ENCODE data around the gene ARPC5L. TPM values are rescaled to one million over a fixed set of nuclear protein-coding genes. Genes with fewer than 3 reads are reported as not detected.

The ARPC5L gene
- total and polyA plus RNA-seq, 2 of the 13 experiments (the other 11 are each of a cell fraction or from before 2014, with no cell fraction given) = 29.9 to 33.8 TPM

GRCh38 chr9:124868511-124869465 lies 6.9 kb downstream of the ARPC5L start (continued):
- TF ChIP-seq MAX (IDR thresholded peaks at IDR 0.05) (peak; percentile 68), PPARG (CRISPR knock-in tag; conservative IDR thresholded peaks at IDR 0.05) (no peak; the same call in 1 of the 2 replicates), FOXM1 (CRISPR knock-in tag; IDR thresholded peaks at IDR 0.05) (peak; percentile 30; the same call in 1 of the 2 replicates), ZNF644 (CRISPR knock-in tag; IDR thresholded peaks at IDR 0.05; ENCODE audit: low read depth) (no peak), ZNF713 (CRISPR knock-in tag; IDR thresholded peaks at IDR 0.05) (no peak), HNF4G (IDR thresholded peaks at IDR 0.05; ENCODE audit: borderline replicate concordance, low read depth, low read length) (no peak), HNF4G (CRISPR knock-in tag; IDR thresholded peaks at IDR 0.05; ENCODE audit: borderline replicate concordance, low read depth) (no peak; the same call in 1 of the 2 replicates), ZNF616 (CRISPR knock-in tag; IDR thresholded peaks at IDR 0.05; ENCODE audit: low read depth) (0 out of 2 replicates have a peak, but pooled peaks have one; percentile 49), NFRKB (IDR thresholded peaks at IDR 0.05) (no peak), ZNF317 (CRISPR knock-in tag; IDR thresholded peaks at IDR 0.05) (peak; percentile 53; the same call in 1 of the 2 replicates), CBX2 (IDR thresholded peaks at IDR 0.05; ENCODE audit: low read depth, low read length) (no peak), CBX2 (CRISPR knock-in tag; IDR thresholded peaks at IDR 0.05; ENCODE audit: low read depth) (no peak), ZNF335 (CRISPR knock-in tag; IDR thresholded peaks at IDR 0.05) (no peak), ZFAT (CRISPR knock-in tag; conservative IDR thresholded peaks at IDR 0.05) (0 out of 2 replicates have a peak, but pooled peaks have one; percentile 55), ZNF768 (CRISPR knock-in tag; IDR thresholded peaks at IDR 0.05) (peak; percentile 18; the same call in 1 of the 2 replicates), KAT8 (CRISPR knock-in tag; IDR thresholded peaks at IDR 0.05) (peak; percentile 86), USF2 (IDR thresholded peaks at IDR 0.05; ENCODE audit: low read depth, low read length) (no peak), USF2 (CRISPR knock-in tag; IDR thresholded peaks at IDR 0.05; ENCODE audit: borderline replicate concordance) (no peak), CHD4 (IDR thresholded peaks at IDR 0.05; ENCODE audit: borderline replicate concordance, low read length) (no peak), ZMAT3 (CRISPR knock-in tag; conservative IDR thresholded peaks at IDR 0.05) (peak; percentile 70; the same call in 1 of the 2 replicates), SNRNP70 (IDR thresholded peaks at IDR 0.05; ENCODE audit: low read depth, low read length) (no peak), ZKSCAN8 (CRISPR knock-in tag; IDR thresholded peaks at IDR 0.05; ENCODE audit: borderline replicate concordance) (no peak), ZZZ3 (CRISPR knock-in tag; IDR thresholded peaks at IDR 0.05; ENCODE audit: borderline replicate concordance) (no peak), MTF2 (CRISPR knock-in tag; IDR thresholded peaks at IDR 0.05; ENCODE audit: borderline replicate concordance) (no peak), SRSF1 (optimal IDR thresholded peaks at IDR 0.05; ENCODE audit: low read depth, low read length) (peak; percentile 76), ZNF251 (CRISPR knock-in tag; IDR thresholded peaks at IDR 0.05) (no peak), ZNF562 (CRISPR knock-in tag; IDR thresholded peaks at IDR 0.05; ENCODE audit: borderline replicate concordance) (no peak), TBL1XR1 (IDR thresholded peaks at IDR 0.05; ENCODE audit: borderline replicate concordance, low read length, partially characterized antibody) (no peak), SIN3A (IDR thresholded peaks at IDR 0.05; ENCODE audit: borderline replicate concordance, low read depth, low read length) (0 out of 2 replicates have a peak, but pooled peaks have one; percentile 12), KLF6 (CRISPR knock-in tag; IDR thresholded peaks at IDR 0.05) (no peak), ZNF3 (CRISPR knock-in tag; IDR thresholded peaks at IDR 0.05) (no peak), FOXK2 (IDR thresholded peaks at IDR 0.05) (no peak)
